ENCODE data around the gene FCHSD1.
A peak's percentile ranks its signal among the peaks of the same experiment; 100 is the strongest.

FCHSD1 gene

GRCh38 chr5:141692533-141692888 is 41.3 kb upstream of the FCHSD1 start:
- TF ChIP-seq, protein P1, sequence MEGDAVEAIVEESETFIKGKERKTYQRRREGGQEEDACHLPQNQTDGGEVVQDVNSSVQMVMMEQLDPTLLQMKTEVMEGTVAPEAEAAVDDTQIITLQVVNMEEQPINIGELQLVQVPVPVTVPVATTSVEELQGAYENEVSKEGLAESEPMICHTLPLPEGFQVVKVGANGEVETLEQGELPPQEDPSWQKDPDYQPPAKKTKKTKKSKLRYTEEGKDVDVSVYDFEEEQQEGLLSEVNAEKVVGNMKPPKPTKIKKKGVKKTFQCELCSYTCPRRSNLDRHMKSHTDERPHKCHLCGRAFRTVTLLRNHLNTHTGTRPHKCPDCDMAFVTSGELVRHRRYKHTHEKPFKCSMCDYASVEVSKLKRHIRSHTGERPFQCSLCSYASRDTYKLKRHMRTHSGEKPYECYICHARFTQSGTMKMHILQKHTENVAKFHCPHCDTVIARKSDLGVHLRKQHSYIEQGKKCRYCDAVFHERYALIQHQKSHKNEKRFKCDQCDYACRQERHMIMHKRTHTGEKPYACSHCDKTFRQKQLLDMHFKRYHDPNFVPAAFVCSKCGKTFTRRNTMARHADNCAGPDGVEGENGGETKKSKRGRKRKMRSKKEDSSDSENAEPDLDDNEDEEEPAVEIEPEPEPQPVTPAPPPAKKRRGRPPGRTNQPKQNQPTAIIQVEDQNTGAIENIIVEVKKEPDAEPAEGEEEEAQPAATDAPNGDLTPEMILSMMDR (IDR thresholded peaks at IDR 0.05; ENCODE audit: low read depth, low read length): no peak
- peak overlapping the region; percentile 34 for H3K4me3 ChIP-seq (ENCODE audit: low read depth, low read length)

- TF ChIP-seq, protein P1 (IDR thresholded peaks at IDR 0.05; ENCODE audit: low read depth, low read length): peak; percentile 92
- H3K4me3 ChIP-seq (ENCODE audit: low read depth, low read length): peak overlapping the region; percentile 34
These were observed 40.8 kb upstream of the FCHSD1 start for GRCh38 chr5:141691867-141692532.

- TF ChIP-seq, protein P1 (IDR thresholded peaks at IDR 0.05; ENCODE audit: low read depth, low read length): no peak
- no peak overlapping the region for H3K4me3 ChIP-seq (ENCODE audit: low read depth, low read length)
These were observed 40.2 kb upstream of the FCHSD1 start for GRCh38 chr5:141691286-141691866.

DNA sequence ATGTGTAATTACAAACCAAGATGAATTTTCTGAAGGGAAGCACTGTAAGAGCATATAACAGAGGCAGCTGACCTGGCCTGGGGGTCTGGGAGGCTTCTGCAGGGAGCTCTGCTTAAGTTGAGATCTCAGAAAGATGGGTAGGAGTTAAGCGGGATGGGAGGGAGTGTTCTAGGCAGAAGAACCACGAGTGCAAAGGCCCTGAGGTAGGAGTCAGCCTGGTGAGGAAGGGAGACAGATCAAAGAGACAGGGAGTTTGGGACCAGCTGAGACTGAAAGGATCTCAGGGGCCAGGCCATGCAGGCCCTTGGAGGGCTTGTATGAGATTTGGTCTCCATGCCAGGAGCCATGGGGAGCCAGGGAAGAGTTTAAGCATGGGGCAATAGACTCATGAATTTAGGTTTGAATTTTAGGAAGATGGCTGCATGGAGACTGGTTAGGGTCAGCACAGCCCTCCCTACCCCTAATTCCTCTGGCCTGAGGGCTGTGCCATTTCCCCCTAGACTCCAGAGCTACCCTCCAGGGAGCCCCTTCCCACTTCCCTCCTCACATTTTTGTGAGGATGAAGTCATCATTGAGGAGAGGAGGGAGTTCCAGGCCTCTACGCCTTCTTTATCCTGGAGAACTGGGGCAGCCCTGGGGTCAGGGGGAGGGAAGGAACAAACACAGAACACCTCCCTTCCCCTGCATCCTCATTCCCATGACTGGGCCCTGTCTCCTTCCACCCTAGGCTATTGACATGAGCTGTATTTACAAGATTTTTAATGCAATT is 35.6 kb upstream of the FCHSD1 start:
- TF ChIP-seq, protein P1 (IDR thresholded peaks at IDR 0.05; ENCODE audit: low read depth, low read length): no peak

GRCh38 chr5:141685591-141685990 is 34.4 kb upstream of the FCHSD1 start:
- TF ChIP-seq, protein P1 (IDR thresholded peaks at IDR 0.05; ENCODE audit: low read depth, low read length): no peak

More for the DNA sequence above, 35.6 kb upstream of the FCHSD1 start:
- no peak overlapping the region for H3K4me3 ChIP-seq (ENCODE audit: low read depth, low read length)

GRCh38 chr5:141683596-141684141 is 32.5 kb upstream of the FCHSD1 start:
- TF ChIP-seq, protein P1 (IDR thresholded peaks at IDR 0.05; ENCODE audit: low read depth, low read length): no peak
- no peak overlapping the region for H3K4me3 ChIP-seq (ENCODE audit: low read depth, low read length)

More at GRCh38 chr5:141685591-141685990, 34.4 kb upstream of the FCHSD1 start:
- H3K4me3 ChIP-seq (ENCODE audit: low read depth, low read length): no peak overlapping the region

Data from WI38 (cell line).